GM12873 (cell line): ENCODE results near the gene SVIP.

ENCODE experiments used
- TF ChIP-seq, protein P1 (sequence below): IDR thresholded peaks from 2 replicates; pipeline ENCODE4 v1.5.1; 2012; ENCODE audit warnings: low read depth, mild to moderate bottlenecking, moderate library complexity, low read length, control low read depth; ENCODE audit not compliant: insufficient read depth; ENCODE audit errors: missing control alignments

SVIP gene, protein sequence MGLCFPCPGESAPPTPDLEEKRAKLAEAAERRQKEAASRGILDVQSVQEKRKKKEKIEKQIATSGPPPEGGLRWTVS

DNA sequence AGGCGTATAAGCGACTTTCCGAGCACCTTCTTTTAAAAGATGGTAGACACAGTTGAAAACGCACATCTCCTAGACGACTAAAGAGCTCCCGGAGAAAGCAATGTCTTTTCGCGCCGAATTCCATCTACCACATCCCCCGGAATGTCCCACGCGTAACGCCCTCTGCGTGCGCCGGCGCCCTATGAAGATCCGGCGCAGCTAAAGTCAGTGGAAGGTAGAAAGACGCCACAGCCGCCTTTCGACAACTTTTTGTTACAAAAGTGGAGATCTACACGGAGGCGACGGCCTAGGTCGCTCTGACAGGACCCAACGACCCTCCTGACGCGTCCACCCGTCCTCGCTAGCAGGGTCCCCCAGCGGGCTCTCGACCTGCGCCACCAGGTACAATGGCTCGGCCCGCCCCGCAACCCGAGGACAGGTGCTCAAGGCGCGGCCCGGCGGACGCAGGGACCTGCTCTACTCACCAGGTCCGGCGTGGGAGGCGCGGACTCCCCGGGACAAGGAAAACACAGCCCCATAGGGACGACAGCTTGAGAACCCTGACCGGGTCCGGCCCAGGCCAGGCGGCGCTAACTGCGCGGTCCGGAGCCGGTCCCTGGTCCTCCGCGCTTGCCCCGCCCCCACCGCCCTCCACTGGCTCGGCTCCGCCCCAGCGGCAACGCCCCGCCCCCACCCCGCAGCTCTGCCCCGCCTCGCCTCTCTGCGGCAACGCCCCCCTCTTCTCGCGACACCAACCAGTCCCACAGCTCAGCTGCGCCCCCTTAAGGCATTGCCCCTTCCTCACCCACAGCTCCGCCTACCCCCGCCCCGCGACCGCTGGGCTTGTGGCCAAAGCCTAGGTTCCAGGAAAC lies at the start of gene SVIP:
Gene SVIP (minus strand): TSS at position 571 of the 851 bp plus-strand sequence. CDS start 53 bp downstream, at position 518.
- TF ChIP-seq, protein P1, sequence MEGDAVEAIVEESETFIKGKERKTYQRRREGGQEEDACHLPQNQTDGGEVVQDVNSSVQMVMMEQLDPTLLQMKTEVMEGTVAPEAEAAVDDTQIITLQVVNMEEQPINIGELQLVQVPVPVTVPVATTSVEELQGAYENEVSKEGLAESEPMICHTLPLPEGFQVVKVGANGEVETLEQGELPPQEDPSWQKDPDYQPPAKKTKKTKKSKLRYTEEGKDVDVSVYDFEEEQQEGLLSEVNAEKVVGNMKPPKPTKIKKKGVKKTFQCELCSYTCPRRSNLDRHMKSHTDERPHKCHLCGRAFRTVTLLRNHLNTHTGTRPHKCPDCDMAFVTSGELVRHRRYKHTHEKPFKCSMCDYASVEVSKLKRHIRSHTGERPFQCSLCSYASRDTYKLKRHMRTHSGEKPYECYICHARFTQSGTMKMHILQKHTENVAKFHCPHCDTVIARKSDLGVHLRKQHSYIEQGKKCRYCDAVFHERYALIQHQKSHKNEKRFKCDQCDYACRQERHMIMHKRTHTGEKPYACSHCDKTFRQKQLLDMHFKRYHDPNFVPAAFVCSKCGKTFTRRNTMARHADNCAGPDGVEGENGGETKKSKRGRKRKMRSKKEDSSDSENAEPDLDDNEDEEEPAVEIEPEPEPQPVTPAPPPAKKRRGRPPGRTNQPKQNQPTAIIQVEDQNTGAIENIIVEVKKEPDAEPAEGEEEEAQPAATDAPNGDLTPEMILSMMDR, result peak; percentile 85

- TF ChIP-seq, protein P1, result no peak
These were observed 49.0 kb upstream of the SVIP start for GRCh38 chr11:22878604-22879003.

GRCh38 chr11:22878039-22878438 lies 48.4 kb upstream of the SVIP start:
- TF ChIP-seq, protein P1, result no peak

GRCh38 chr11:22875869-22876473 lies 46.4 kb upstream of the SVIP start:
- TF ChIP-seq, protein P1, result peak; percentile 64

DNA sequence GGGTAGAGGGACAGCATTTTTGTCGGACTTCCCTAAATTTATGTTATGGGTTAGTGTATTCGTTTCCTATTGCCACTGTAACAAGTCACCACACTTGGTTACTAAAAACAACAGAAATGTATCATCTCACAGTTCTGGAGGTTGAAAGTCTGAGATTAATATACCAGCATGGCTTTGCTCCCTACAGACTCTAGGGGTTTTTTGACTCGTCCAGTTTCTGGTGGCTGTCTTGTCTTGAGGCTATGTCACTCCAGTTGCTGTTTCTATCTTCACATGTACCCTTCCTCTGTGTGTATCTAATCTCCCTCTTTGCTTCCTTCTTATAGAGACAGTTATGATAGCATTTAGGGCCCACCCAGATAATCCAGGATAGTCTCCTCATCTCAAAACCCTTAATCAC lies 39.7 kb upstream of the SVIP start:
- TF ChIP-seq, protein P1, result no peak

DNA sequence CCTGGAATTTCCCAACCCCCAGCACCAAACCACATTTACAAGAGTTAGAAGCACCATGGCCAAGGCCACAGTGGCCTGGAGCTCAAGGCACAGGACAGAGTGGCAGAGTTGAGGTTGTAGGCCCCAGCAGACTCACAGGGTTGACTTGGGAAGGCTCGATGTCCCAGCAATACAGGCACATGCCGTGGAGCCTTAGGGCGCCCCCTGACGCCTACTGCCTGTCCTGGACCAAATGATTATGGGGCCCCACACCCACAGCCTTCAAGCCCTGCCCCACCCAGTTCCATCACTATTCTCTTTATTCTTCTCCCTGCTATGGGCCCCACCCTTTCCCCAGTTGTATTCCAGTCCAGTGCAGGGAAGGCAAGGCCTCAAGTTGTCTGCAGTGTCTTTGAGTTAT lies 30.6 kb upstream of the SVIP start, which contains the start of gene CCDC179:
Gene CCDC179 (minus strand): TSS at position 234 of the 400 bp plus-strand sequence. CDS start 53 bp downstream, at position 181.
- TF ChIP-seq, protein P1, result no peak

DNA sequence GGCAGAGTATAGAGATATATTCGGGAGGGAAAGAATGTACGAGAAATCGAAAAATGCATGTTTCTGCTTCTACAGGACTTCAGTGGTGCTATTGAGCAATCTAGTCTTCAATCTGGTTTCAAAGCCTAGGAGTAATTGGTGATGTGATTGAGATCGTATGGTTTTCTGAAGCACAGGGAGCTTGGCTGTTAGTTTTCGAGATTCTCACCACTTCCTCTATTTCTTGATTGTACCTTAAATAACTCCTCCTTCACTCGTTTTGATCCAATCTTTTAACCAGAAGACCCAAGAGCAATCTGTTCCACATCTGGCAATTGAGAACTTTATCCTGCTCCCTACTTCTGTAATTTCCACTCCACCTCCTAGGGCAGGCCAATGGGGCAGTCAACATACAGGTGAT lies 30.2 kb upstream of the SVIP start:
- TF ChIP-seq, protein P1, result no peak
